GM23338 (cell line): ENCODE data around the gene CEP89. TPM values are rescaled to one million over a fixed set of nuclear protein-coding genes. Genes with fewer than 3 reads are reported as not detected.
"Not testable (repeated sequence)": the region's sequence is repeated elsewhere in the genome, so short reads cannot be mapped to it uniquely, and the experiment has no call there.

Source experiments
- ATAC-seq: fragments of 200-7000 bp; cut with Tn5 transposase; 3 replicates; pipeline ENCODE4 v1.9.1; 2020
- DNase-seq: peaks from one replicate; pipeline ENCODE4 v3.0.0-alpha.2; 2015; ENCODE audit warnings: low spot score
- H2AFZ ChIP-seq: fragments of 200-600 bp; sonication (generic); 2 replicates; pipeline ENCODE4 v1.8.0; 2016; ENCODE audit warnings: antibody characterized with exemption, mild to moderate bottlenecking, moderate library complexity
- H3F3A ChIP-seq: fragments of 200-600 bp; sonication (generic); replicated peaks from 2 replicates; pipeline ENCODE4 v1.8.0; 2017; ENCODE audit warnings: antibody characterized with exemption, mixed run types, low read depth
- H3K27ac ChIP-seq: fragments of 200-600 bp; sonication (generic); 2 replicates; pipeline ENCODE4 v1.6.1; 2016; ENCODE audit warnings: low read depth
- H3K27me3 ChIP-seq: fragments of 200-600 bp; sonication (generic); 2 replicates; pipeline ENCODE4 v1.8.0; 2016; ENCODE audit warnings: mild to moderate bottlenecking, mixed run types, moderate library complexity; ENCODE audit not compliant: insufficient read depth
- H3K36me3 ChIP-seq: fragments of 200-600 bp; sonication (generic); 2 replicates; pipeline ENCODE4 v1.8.0; 2016; ENCODE audit warnings: mild to moderate bottlenecking; ENCODE audit not compliant: insufficient read depth
- H3K4me1 ChIP-seq: fragments of 200-600 bp; sonication (generic); 2 replicates; pipeline ENCODE4 v1.8.0; 2016; ENCODE audit warnings: mild to moderate bottlenecking, moderate library complexity; ENCODE audit not compliant: insufficient read depth
- H3K4me2 ChIP-seq: fragments of 200-600 bp; sonication (generic); 2 replicates; pipeline ENCODE4 v1.7.1; 2017; ENCODE audit warnings: mixed run types
- H3K4me3 ChIP-seq: fragments of 200-600 bp; sonication (generic); 2 replicates; pipeline ENCODE4 v1.6.1; 2016; ENCODE audit warnings: mixed run types
- H3K79me2 ChIP-seq: fragments of 200-600 bp; sonication (generic); replicated peaks from 2 replicates; pipeline ENCODE4 v1.8.0; 2017; ENCODE audit warnings: mild to moderate bottlenecking; ENCODE audit not compliant: insufficient read depth
- H3K9me2 ChIP-seq: fragments of 200-600 bp; sonication (generic); 2 replicates; pipeline ENCODE4 v1.8.0; 2017; ENCODE audit not compliant: insufficient read depth
- H4K20me1 ChIP-seq: fragments of 200-600 bp; sonication (generic); replicated peaks from 2 replicates; pipeline ENCODE4 v1.8.0; 2017; ENCODE audit warnings: mild to moderate bottlenecking; ENCODE audit not compliant: insufficient read depth
- H3K27ac Mint-ChIP-seq: 2 replicates; pipeline ENCODE4 v1.8.0; 2020; ENCODE audit warnings: inconsistent platforms, mild to moderate bottlenecking, moderate library complexity, mixed read lengths
- H3K27me3 Mint-ChIP-seq: 3 replicates; pipeline ENCODE4 v1.8.0; 2022; ENCODE audit warnings: low read depth, mild to moderate bottlenecking, moderate library complexity, mixed read lengths, inconsistent platforms; ENCODE audit not compliant: insufficient read depth, poor library complexity
- H3K36me3 Mint-ChIP-seq: 3 replicates; pipeline ENCODE4 v1.8.0; 2021; ENCODE audit warnings: low read depth, mild to moderate bottlenecking, inconsistent platforms, moderate library complexity, mixed read lengths
- H3K4me1 Mint-ChIP-seq: 3 replicates; pipeline ENCODE4 v1.8.0; 2020; ENCODE audit warnings: mild to moderate bottlenecking, inconsistent platforms, mixed read lengths
- H3K4me3 Mint-ChIP-seq: 3 replicates; pipeline ENCODE4 v1.8.0; 2021; ENCODE audit warnings: moderate library complexity, mild to moderate bottlenecking, inconsistent platforms, mixed read lengths
- H3K9me3 Mint-ChIP-seq: 3 replicates; pipeline ENCODE4 v1.8.0; 2020; ENCODE audit warnings: moderate library complexity, mild to moderate bottlenecking, inconsistent platforms, mixed read lengths
- CTCF ChIP-seq, 2 experiments: fragments of 200-600 bp in 1 of 2; sonication (generic) in 1 of 2; conservative IDR thresholded peaks; 2 replicates each; pipeline versions ENCODE4 v1.5.1 to v1.6.1; 2016 to 2017; ENCODE audit warnings: antibody characterized with exemption in 2 of 2, low read depth in 2 of 2, mild to moderate bottlenecking in 2 of 2, moderate library complexity in 1 of 2
- ETS1 ChIP-seq: IDR thresholded peaks from 2 replicates; pipeline ENCODE4 v1.6.1; 2016; ENCODE audit warnings: antibody characterized with exemption
- JUNB ChIP-seq: IDR thresholded peaks from one replicate; pipeline ENCODE4 v1.6.1; 2016; ENCODE audit warnings: antibody characterized with exemption; ENCODE audit not compliant: unreplicated experiment
- POLR2AphosphoS5 ChIP-seq: IDR thresholded peaks from 2 replicates; pipeline ENCODE4 v1.6.1; 2016; ENCODE audit warnings: antibody characterized with exemption, low read depth
- REST ChIP-seq: IDR thresholded peaks from one replicate; pipeline ENCODE4 v1.6.1; 2018; ENCODE audit warnings: antibody characterized with exemption; ENCODE audit not compliant: unreplicated experiment
- STAT1 ChIP-seq: IDR thresholded peaks from one replicate; pipeline ENCODE4 v1.6.1; 2016; ENCODE audit warnings: antibody characterized with exemption; ENCODE audit not compliant: unreplicated experiment
- ZNF114 ChIP-seq: fragments of 250-450 bp; sonication (Bioruptor Pico); IDR thresholded peaks from 2 replicates; pipeline ENCODE4 v1.5.0; 2020; ENCODE audit warnings: mild to moderate bottlenecking, moderate library complexity
- ZNF331 ChIP-seq: fragments of 250-450 bp; sonication (Bioruptor Pico); IDR thresholded peaks from 2 replicates; pipeline ENCODE4 v1.5.0; 2020; ENCODE audit warnings: low read depth, mild to moderate bottlenecking, moderate library complexity
- polyA plus RNA-seq: library from polyadenylated mRNA; unstranded; fragments of >200 nt; fragmentation: Nextera tagmentation; extraction: Ambion mirVana; gene quantifications from 2 replicates; pipeline ENCODE4 v1.2.1, GENCODE V29; 2016
- total RNA-seq: library from RNA; depleted of rRNA; stranded (reverse); fragments of >200 nt; shearing (Covaris generic); gene quantifications from 2 replicates; pipeline ENCODE4 v1.2.3, GENCODE V29; 2014

CEP89 gene
- total and polyA plus RNA-seq, 2 experiments from 2014 or later: 13.4 to 17.5 TPM

GRCh38 chr19:32852216-32852615 is 119.5 kb downstream of the CEP89 start (continued):
- no peak for TF ChIP-seq REST

- not testable (repeated sequence) for H3K9me2 ChIP-seq, H2AFZ ChIP-seq, ATAC-seq, DNase-seq, H3K27ac Mint-ChIP-seq, H3F3A ChIP-seq, H3K4me3 ChIP-seq, H3K4me3 Mint-ChIP-seq, H4K20me1 ChIP-seq, H3K27me3 ChIP-seq, H3K36me3 ChIP-seq, H3K4me1 Mint-ChIP-seq, H3K27ac ChIP-seq, H3K4me2 ChIP-seq, H3K79me2 ChIP-seq, H3K27me3 Mint-ChIP-seq, H3K4me1 ChIP-seq
- Mint-ChIP-seq H3K9me3 (peaks cover 29% of the 10 kb centered on the region), H3K36me3 (peaks cover 14% of the 10 kb centered on the region; the same call in 1 of the 3 replicates)
Measured at GRCh38 chr19:32848035-32848434, 123.7 kb downstream of the CEP89 start.

- Histone ChIP-seq H3K4me3 (no peak overlapping the region), H3K27me3 (no peaks in the 10 kb centered on the region), H3K9me2 (0 out of 2 replicates have a peak, but pooled peaks cover 2% of the 10 kb centered on the region), H4K20me1 (no peaks in the 10 kb centered on the region), H3K79me2 (no peaks in the 10 kb centered on the region), H3K27ac (no peak overlapping the region), H2AFZ (no peak overlapping the region), H3K4me1 (no peaks in the 10 kb centered on the region), H3K4me2 (no peak overlapping the region), H3F3A (no peaks in the 10 kb centered on the region), H3K36me3 (no peaks in the 10 kb centered on the region; the same call in 1 of the 2 replicates)
- peaks cover 14% of the 10 kb centered on the region; the same call in 1 of the 3 replicates for H3K36me3 Mint-ChIP-seq
- peaks cover 6% of the 10 kb centered on the region for H3K27me3 Mint-ChIP-seq
- H3K4me3 Mint-ChIP-seq: no peak overlapping the region
- DNase-seq: no peak
- H3K27ac Mint-ChIP-seq: no peak overlapping the region; the same call in 1 of the 2 replicates
- no peaks in the 10 kb centered on the region for H3K4me1 Mint-ChIP-seq
- peaks cover 43% of the 10 kb centered on the region for H3K9me3 Mint-ChIP-seq
- TF ChIP-seq STAT1 (no peak), POLR2AphosphoS5 (no peak), CTCF (conservative IDR thresholded peaks at IDR 0.05; ENCODE audit: low read depth in 2 of 2) (no peak), JUNB (no peak), ETS1 (no peak), ZNF331 (no peak), ZNF114 (CRISPR knock-in tag) (no peak)
- no peak for ATAC-seq
Measured at GRCh38 chr19:32843716-32844245, 128.0 kb downstream of the CEP89 start.
